ENCODE measurements around the gene AZI2. TPM values are rescaled to one million over a fixed set of nuclear protein-coding genes. Genes with fewer than 3 reads are reported as not detected.

The AZI2 gene
- total RNA-seq, 1 donor from 2014 or later: 40.4 TPM

- no peak for TF ChIP-seq CTCF (IDR thresholded peaks at IDR 0.05; ENCODE audit: insufficient read depth, low read length, poor library complexity, severe bottlenecking)
- Histone ChIP-seq H3K27me3 (ENCODE audit: control insufficient read depth, insufficient read depth, low read length) (no peaks in the 10 kb centered on the region), H3K36me3 (ENCODE audit: control insufficient read depth, insufficient read depth, low read length) (no peaks in the 10 kb centered on the region), H3K4me3 (ENCODE audit: low read depth, low read length) (no peak overlapping the region)
- no peak for DNase-seq (ENCODE audit: low read depth)
These were observed 57.0 kb downstream of the AZI2 start for GRCh38 chr3:28291577-28291976.

GRCh38 chr3:28290863-28291300, 57.7 kb downstream of the AZI2 start:
- Histone ChIP-seq H3K4me3 (ENCODE audit: low read depth, low read length) (no peak overlapping the region), H3K27me3 (ENCODE audit: control insufficient read depth, insufficient read depth, low read length) (no peaks in the 10 kb centered on the region), H3K36me3 (ENCODE audit: control insufficient read depth, insufficient read depth, low read length) (no peaks in the 10 kb centered on the region)
- TF ChIP-seq CTCF (IDR thresholded peaks at IDR 0.05; ENCODE audit: insufficient read depth, low read length, poor library complexity, severe bottlenecking): no peak
- no peak for DNase-seq (ENCODE audit: low read depth)

- no peaks in the 10 kb centered on the region for H3K27me3 ChIP-seq (ENCODE audit: control insufficient read depth, insufficient read depth, low read length)
- TF ChIP-seq CTCF (IDR thresholded peaks at IDR 0.05; ENCODE audit: insufficient read depth, low read length, poor library complexity, severe bottlenecking): no peak
- DNase-seq (ENCODE audit: low read depth): no peak
These were observed 61.6 kb downstream of the AZI2 start for GRCh38 chr3:28287046-28287445.

GRCh38 chr3:28286595-28286994, 62.0 kb downstream of the AZI2 start:
- Histone ChIP-seq H3K36me3 (ENCODE audit: control insufficient read depth, insufficient read depth, low read length) (no peaks in the 10 kb centered on the region), H3K27me3 (ENCODE audit: control insufficient read depth, insufficient read depth, low read length) (no peaks in the 10 kb centered on the region), H3K4me3 (ENCODE audit: low read depth, low read length) (no peak overlapping the region)
- TF ChIP-seq CTCF (IDR thresholded peaks at IDR 0.05; ENCODE audit: insufficient read depth, low read length, poor library complexity, severe bottlenecking): peak; percentile 48
- no peak for DNase-seq (ENCODE audit: low read depth)

More at GRCh38 chr3:28287046-28287445, 61.6 kb downstream of the AZI2 start:
- no peak overlapping the region for H3K4me3 ChIP-seq (ENCODE audit: low read depth, low read length)
- no peaks in the 10 kb centered on the region for H3K36me3 ChIP-seq (ENCODE audit: control insufficient read depth, insufficient read depth, low read length)

- TF ChIP-seq CTCF (IDR thresholded peaks at IDR 0.05; ENCODE audit: insufficient read depth, low read length, poor library complexity, severe bottlenecking): no peak
- Histone ChIP-seq H3K27me3 (ENCODE audit: control insufficient read depth, insufficient read depth, low read length) (no peaks in the 10 kb centered on the region), H3K36me3 (ENCODE audit: control insufficient read depth, insufficient read depth, low read length) (no peaks in the 10 kb centered on the region), H3K4me3 (ENCODE audit: low read depth, low read length) (no peak overlapping the region)
- no peak for DNase-seq (ENCODE audit: low read depth)
These were observed 67.8 kb downstream of the AZI2 start for GRCh38 chr3:28280781-28281180.

- Histone ChIP-seq H3K4me3 (ENCODE audit: low read depth, low read length) (no peak overlapping the region), H3K36me3 (ENCODE audit: control insufficient read depth, insufficient read depth, low read length) (peaks cover 2% of the 10 kb centered on the region), H3K27me3 (ENCODE audit: control insufficient read depth, insufficient read depth, low read length) (no peaks in the 10 kb centered on the region)
- no peak for TF ChIP-seq CTCF (IDR thresholded peaks at IDR 0.05; ENCODE audit: insufficient read depth, low read length, poor library complexity, severe bottlenecking)
- DNase-seq (ENCODE audit: low read depth): no peak
These were observed 68.9 kb downstream of the AZI2 start for GRCh38 chr3:28279770-28280169.
